Hepatocyte (in vitro differentiated cells): Measurements from ENCODE around the gene ATP8B3. TPM values are rescaled to one million over a fixed set of nuclear protein-coding genes. Genes with fewer than 3 reads are reported as not detected.

ENCODE experiments used
- DNase-seq: peaks from one replicate; pipeline ENCODE4 v3.0.0-alpha.2; 2016; ENCODE audit warnings: low spot score
- H2AFZ ChIP-seq: fragments of 200-600 bp; sonication (generic); 2 replicates; pipeline ENCODE4 v1.6.0; 2016; ENCODE audit warnings: antibody characterized with exemption, mild to moderate bottlenecking
- H3K27ac ChIP-seq: fragments of 200-600 bp; sonication (generic); 2 replicates; pipeline ENCODE4 v1.5.1; 2016; ENCODE audit warnings: mild to moderate bottlenecking
- H3K27me3 ChIP-seq: fragments of 200-600 bp; sonication (generic); 2 replicates; pipeline ENCODE4 v1.6.1; 2016
- H3K36me3 ChIP-seq: fragments of 200-600 bp; sonication (generic); replicated peaks from 2 replicates; pipeline ENCODE4 v1.5.1; 2016; ENCODE audit warnings: low read depth; ENCODE audit not compliant: insufficient read depth
- H3K4me1 ChIP-seq: fragments of 200-600 bp; sonication (generic); 2 replicates; pipeline ENCODE4 v1.5.1; 2016; ENCODE audit warnings: mild to moderate bottlenecking, moderate library complexity; ENCODE audit not compliant: insufficient read depth
- H3K4me2 ChIP-seq: fragments of 200-600 bp; sonication (generic); 2 replicates; pipeline ENCODE4 v1.6.0; 2016
- H3K4me3 ChIP-seq: fragments of 200-600 bp; sonication (generic); 2 replicates; pipeline ENCODE4 v1.5.1; 2016; ENCODE audit warnings: mild to moderate bottlenecking
- H3K79me2 ChIP-seq: fragments of 200-600 bp; sonication (generic); 2 replicates; pipeline ENCODE4 v1.6.0; 2017; ENCODE audit warnings: mild to moderate bottlenecking
- H3K9me2 ChIP-seq: fragments of 200-600 bp; sonication (generic); replicated peaks from 2 replicates; pipeline ENCODE4 v1.6.0; 2017; ENCODE audit warnings: mild to moderate bottlenecking; ENCODE audit not compliant: insufficient read depth
- H3K9me3 ChIP-seq: fragments of 200-600 bp; sonication (generic); 2 replicates; pipeline ENCODE4 v1.5.1; 2016; ENCODE audit warnings: low read depth, mild to moderate bottlenecking
- H4K20me1 ChIP-seq: fragments of 200-600 bp; sonication (generic); 2 replicates; pipeline ENCODE4 v1.6.0; 2016; ENCODE audit warnings: mild to moderate bottlenecking; ENCODE audit not compliant: insufficient read depth, poor library complexity, severe bottlenecking
- CTCF ChIP-seq: fragments of 200-600 bp; sonication (generic); IDR thresholded peaks from 2 replicates; pipeline ENCODE4 v1.5.1; 2016; ENCODE audit warnings: antibody characterized with exemption, mild to moderate bottlenecking; ENCODE audit not compliant: poor library complexity
- EZH2 ChIP-seq: fragments of 200-600 bp; sonication (generic); IDR thresholded peaks from 2 replicates; pipeline ENCODE4 v1.6.1; 2016; ENCODE audit warnings: antibody characterized with exemption, mild to moderate bottlenecking, borderline replicate concordance
- EZH2phosphoT487 ChIP-seq: fragments of 200-600 bp; sonication (generic); IDR thresholded peaks from one replicate; pipeline ENCODE4 v1.6.1; 2018; ENCODE audit warnings: antibody characterized with exemption, mild to moderate bottlenecking, low read depth, moderate library complexity; ENCODE audit not compliant: unreplicated experiment, severe bottlenecking
- WGBS: methylation state at CpG from one replicate; pipeline ENCODE4 v1.1.6; 2016; ENCODE audit warnings: low lambda C conversion rate; ENCODE audit errors: missing lambda C conversion rate; 5-methylcytosine and 5-hydroxymethylcytosine counted together
- polyA plus RNA-seq: library from polyadenylated mRNA; unstranded; fragments of >200 nt; fragmentation: Nextera tagmentation; extraction: Ambion mirVana; gene quantifications from 2 replicates; pipeline ENCODE4 v1.2.1, GENCODE V29; 2016
- total RNA-seq: library from RNA; depleted of rRNA; stranded (reverse); fragments of >200 nt; gene quantifications from 2 replicates; pipeline ENCODE4 v1.2.3, GENCODE V29; 2014

Gene ATP8B3
- total and polyA plus RNA-seq, 2 experiments from 2014 or later = 1.7 to 2.4 TPM

GRCh38 chr19:1852581-1853128 lies 40.6 kb upstream of the ATP8B3 start:
- peaks cover 31% of the 10 kb centered on the region for H3K4me1 ChIP-seq
- no peaks in the 10 kb centered on the region for H3K9me2 ChIP-seq
- no peaks in the 10 kb centered on the region for H3K36me3 ChIP-seq
- no peak overlapping the region for H3K4me3 ChIP-seq
- no peaks in the 10 kb centered on the region for H3K9me3 ChIP-seq
- H3K79me2 ChIP-seq = peaks cover 45% of the 10 kb centered on the region
- no peak overlapping the region for H3K27ac ChIP-seq
- H2AFZ ChIP-seq = no peak overlapping the region
- DNase-seq = no peak
- H3K27me3 ChIP-seq = no peaks in the 10 kb centered on the region
- H3K4me2 ChIP-seq = no peak overlapping the region
- WGBS = 93% methylated on average over 7 of the region's 9 CpGs
- TF ChIP-seq EZH2phosphoT487 (no peak), EZH2 (no peak), CTCF (no peak)
- peaks cover 6% of the 10 kb centered on the region for H4K20me1 ChIP-seq

GRCh38 chr19:1851654-1852580 lies 39.8 kb upstream of the ATP8B3 start:
- H3K36me3 ChIP-seq = no peaks in the 10 kb centered on the region
- H3K4me3 ChIP-seq = no peak overlapping the region
- no peaks in the 10 kb centered on the region for H3K27me3 ChIP-seq
- H3K9me3 ChIP-seq = no peaks in the 10 kb centered on the region
- TF ChIP-seq EZH2 (no peak), CTCF (no peak), EZH2phosphoT487 (no peak)
- H3K9me2 ChIP-seq = no peaks in the 10 kb centered on the region
- H2AFZ ChIP-seq = no peak overlapping the region
- no peak overlapping the region for H3K27ac ChIP-seq
- H4K20me1 ChIP-seq = peaks cover 12% of the 10 kb centered on the region
- WGBS = 76% methylated on average over 30 of the region's 66 CpGs
- no peak for DNase-seq
- peaks cover 50% of the 10 kb centered on the region for H3K79me2 ChIP-seq
- peaks cover 28% of the 10 kb centered on the region for H3K4me1 ChIP-seq
- no peak overlapping the region for H3K4me2 ChIP-seq

GRCh38 chr19:1850809-1851653 lies 39.0 kb upstream of the ATP8B3 start:
- Histone ChIP-seq H3K79me2 (peaks cover 52% of the 10 kb centered on the region), H3K4me1 (peaks cover 26% of the 10 kb centered on the region), H3K27ac (no peak overlapping the region), H3K36me3 (no peaks in the 10 kb centered on the region), H3K4me2 (no peak overlapping the region), H2AFZ (no peak overlapping the region), H3K9me2 (no peaks in the 10 kb centered on the region), H3K9me3 (no peaks in the 10 kb centered on the region), H3K4me3 (no peak overlapping the region), H4K20me1 (peaks cover 21% of the 10 kb centered on the region), H3K27me3 (no peaks in the 10 kb centered on the region)
- TF ChIP-seq CTCF = no peak
- no peak for TF ChIP-seq EZH2phosphoT487
- no peak for TF ChIP-seq EZH2
- 92% methylated on average over 22 of the region's 31 CpGs for WGBS
- DNase-seq = no peak
